ENCODE data around the gene NPEPPS.

DNA sequence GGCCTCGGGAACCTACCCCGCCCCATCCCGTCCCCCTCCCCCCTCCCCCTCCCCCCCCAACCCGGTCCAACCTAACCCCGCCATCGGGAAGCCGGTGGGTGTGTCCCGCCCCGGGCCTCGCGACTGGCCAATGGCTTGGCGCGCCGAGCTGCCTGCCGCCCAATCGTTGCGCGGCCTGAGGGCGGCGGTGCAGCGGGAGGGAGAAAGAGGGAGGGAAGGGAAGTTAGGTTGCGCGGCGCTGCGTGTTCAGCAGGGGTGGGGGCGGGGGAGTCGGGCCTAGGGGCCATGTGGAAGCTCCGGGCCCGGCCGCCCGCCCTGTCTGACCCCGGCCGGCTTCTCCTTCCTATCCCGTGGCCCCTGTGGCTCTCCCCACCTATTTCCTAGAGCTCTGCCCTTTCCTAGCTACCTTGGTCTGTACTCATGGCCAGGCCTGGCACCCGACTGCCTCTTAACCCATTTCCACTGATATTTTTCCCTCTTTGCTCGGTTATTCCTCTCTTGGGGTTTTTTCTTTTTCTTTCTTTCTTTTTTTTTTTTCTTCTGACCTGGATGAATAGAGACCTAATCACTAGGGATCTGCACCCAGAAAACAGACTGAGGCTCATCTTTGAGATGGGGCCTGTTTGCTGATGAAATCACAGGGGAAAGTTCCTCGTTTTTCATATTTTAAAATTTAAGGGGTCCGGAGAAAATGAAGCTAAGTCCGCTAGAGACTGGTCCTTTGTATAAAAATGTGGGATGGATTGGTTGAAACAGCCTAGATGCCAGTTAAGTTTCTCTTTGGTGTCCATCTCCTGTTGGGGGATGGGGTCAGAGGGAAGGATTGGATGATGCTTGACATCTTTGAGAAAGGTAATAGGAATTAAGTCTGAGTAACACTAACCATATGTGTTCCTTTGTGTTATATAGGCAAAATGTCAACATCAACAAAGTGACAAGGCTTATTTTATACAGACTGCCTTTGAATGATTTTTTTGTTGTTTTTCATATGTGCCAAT lies 119.9 kb downstream of the NPEPPS start:
- TF ChIP-seq SP1 (IDR thresholded peaks at IDR 0.05; ENCODE audit: low read depth, low read length) (peak; percentile 84; the same call in 1 of the 2 replicates), ZNF274 (IDR thresholded peaks at IDR 0.05; ENCODE audit: borderline replicate concordance, extremely low read depth, low read length) (no peak), POLR2A (IDR thresholded peaks at IDR 0.05; ENCODE audit: control extremely low read depth in 1 of 2, low read depth in 2 of 2, low read length in 2 of 2) (peak in 1 of 2 experiments; percentile 43; a peak in 2 of 3 replicates), SIX5 (IDR thresholded peaks at IDR 0.05; ENCODE audit: low read depth, low read length) (no peak), KDM5A (IDR thresholded peaks at IDR 0.05; ENCODE audit: low read length) (no peak; the same call in 1 of the 2 replicates), JUN (IDR thresholded peaks at IDR 0.05; ENCODE audit: low read depth, low read length) (no peak), TAF1 (IDR thresholded peaks at IDR 0.05; ENCODE audit: low read depth, low read length) (peak; percentile 38; the same call in 1 of the 2 replicates), FOSL1 (IDR thresholded peaks at IDR 0.05; ENCODE audit: insufficient read depth, low read depth, low read length) (no peak)
- TF ChIP-seq, protein P1, sequence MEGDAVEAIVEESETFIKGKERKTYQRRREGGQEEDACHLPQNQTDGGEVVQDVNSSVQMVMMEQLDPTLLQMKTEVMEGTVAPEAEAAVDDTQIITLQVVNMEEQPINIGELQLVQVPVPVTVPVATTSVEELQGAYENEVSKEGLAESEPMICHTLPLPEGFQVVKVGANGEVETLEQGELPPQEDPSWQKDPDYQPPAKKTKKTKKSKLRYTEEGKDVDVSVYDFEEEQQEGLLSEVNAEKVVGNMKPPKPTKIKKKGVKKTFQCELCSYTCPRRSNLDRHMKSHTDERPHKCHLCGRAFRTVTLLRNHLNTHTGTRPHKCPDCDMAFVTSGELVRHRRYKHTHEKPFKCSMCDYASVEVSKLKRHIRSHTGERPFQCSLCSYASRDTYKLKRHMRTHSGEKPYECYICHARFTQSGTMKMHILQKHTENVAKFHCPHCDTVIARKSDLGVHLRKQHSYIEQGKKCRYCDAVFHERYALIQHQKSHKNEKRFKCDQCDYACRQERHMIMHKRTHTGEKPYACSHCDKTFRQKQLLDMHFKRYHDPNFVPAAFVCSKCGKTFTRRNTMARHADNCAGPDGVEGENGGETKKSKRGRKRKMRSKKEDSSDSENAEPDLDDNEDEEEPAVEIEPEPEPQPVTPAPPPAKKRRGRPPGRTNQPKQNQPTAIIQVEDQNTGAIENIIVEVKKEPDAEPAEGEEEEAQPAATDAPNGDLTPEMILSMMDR (IDR thresholded peaks at IDR 0.05; ENCODE audit: control extremely low read depth in 1 of 3, insufficient read depth in 1 of 3, low read depth in 1 of 3, low read length in 3 of 3): no peak

Measured in H1 (cell line).